ENCODE data around the gene NPM3.
"Not testable (repeated sequence)": the region's sequence is repeated elsewhere in the genome, so short reads cannot be mapped to it uniquely, and the experiment has no call there.

The NPM3 gene

GRCh38 chr10:101803511-101803910 is 20.3 kb upstream of the NPM3 start:
- no peak for DNase-seq

- no peak for DNase-seq
These were observed 14.3 kb upstream of the NPM3 start for GRCh38 chr10:101797403-101798059.

GRCh38 chr10:101793526-101793925 is 10.3 kb upstream of the NPM3 start:
- no peak for DNase-seq

- DNase-seq: no peak
These were observed 6.4 kb upstream of the NPM3 start for GRCh38 chr10:101789686-101790085.

- not testable (repeated sequence) for DNase-seq
These were observed 6.0 kb upstream of the NPM3 start for GRCh38 chr10:101789231-101789630.

- DNase-seq: no peak
These were observed 2.6 kb upstream of the NPM3 start for GRCh38 chr10:101785801-101786200.

GRCh38 chr10:101784558-101784957 is 1.3 kb upstream of the NPM3 start:
- DNase-seq: no peak

GRCh38 chr10:101783736-101784118 is 481 bp upstream of the NPM3 start:
- peak; percentile 53 for DNase-seq

GRCh38 chr10:101781984-101782810 is 1.0 kb downstream of the NPM3 start:
- DNase-seq: peak; percentile 28

GRCh38 chr10:101781655-101781983 is 1.6 kb downstream of the NPM3 start:
- no peak for DNase-seq

GRCh38 chr10:101780818-101781654 is 2.2 kb downstream of the NPM3 start:
- DNase-seq: peak; percentile 83

GRCh38 chr10:101780187-101780817 is 2.9 kb downstream of the NPM3 start:
- peak; percentile 61 for DNase-seq

GRCh38 chr10:101779544-101780186 is 3.6 kb downstream of the NPM3 start:
- peak; percentile 91 for DNase-seq

GRCh38 chr10:101778781-101779543 is 4.3 kb downstream of the NPM3 start:
- DNase-seq: peak; percentile 85

- DNase-seq: no peak
These were observed 5.0 kb downstream of the NPM3 start for GRCh38 chr10:101778151-101778780.

GRCh38 chr10:101777619-101778145 is 5.6 kb downstream of the NPM3 start:
- DNase-seq: peak; percentile 78

- no peak for DNase-seq
These were observed 7.0 kb downstream of the NPM3 start for GRCh38 chr10:101776161-101776817.

- DNase-seq: peak; percentile 43
These were observed 7.7 kb downstream of the NPM3 start, which contains the start of gene FGF8 for GRCh38 chr10:101775273-101776160. FGF8 (minus strand) TSS chr10:101776114; CDS start chr10:101775900, 214 bp downstream.

- no peak for DNase-seq
These were observed 8.5 kb downstream of the NPM3 start for GRCh38 chr10:101774589-101775272.
